Loucy (cell line): ENCODE results near the gene MRPL21.

Experiments
- H2AFZ ChIP-seq: fragments of 200-600 bp; sonication (generic); 2 replicates; pipeline ENCODE4 v1.6.0; 2016; ENCODE audit warnings: antibody characterized with exemption, mild to moderate bottlenecking, low read length, moderate library complexity
- H3F3A ChIP-seq: fragments of 200-600 bp; 2 replicates; pipeline ENCODE4 v1.6.0; 2016; ENCODE audit warnings: antibody characterized with exemption, low read depth, mild to moderate bottlenecking
- H3K27me3 ChIP-seq: fragments of 200-600 bp; sonication (generic); 2 replicates; pipeline ENCODE4 v1.6.1; 2014; ENCODE audit warnings: low read length, mild to moderate bottlenecking; ENCODE audit not compliant: insufficient read depth, poor library complexity, severe bottlenecking
- H3K36me3 ChIP-seq: fragments of 200-600 bp; sonication (generic); 2 replicates; pipeline ENCODE4 v1.6.1; 2016; ENCODE audit warnings: low read length; ENCODE audit not compliant: insufficient read depth
- H3K4me1 ChIP-seq: fragments of 200-600 bp; sonication (generic); 2 replicates; pipeline ENCODE4 v1.5.1; 2014; ENCODE audit warnings: low read length, mild to moderate bottlenecking; ENCODE audit not compliant: insufficient read depth, poor library complexity, severe bottlenecking
- H3K4me2 ChIP-seq: fragments of 200-600 bp; sonication (generic); 2 replicates; pipeline ENCODE4 v1.6.0; 2014; ENCODE audit warnings: antibody characterized with exemption, low read length, low read depth, mild to moderate bottlenecking; ENCODE audit not compliant: poor library complexity, severe bottlenecking
- H3K4me3 ChIP-seq: fragments of 200-600 bp; sonication (generic); 2 replicates; pipeline ENCODE4 v1.5.1; 2014; ENCODE audit warnings: low read length, mild to moderate bottlenecking, mixed read lengths; ENCODE audit not compliant: poor library complexity, severe bottlenecking
- H3K79me2 ChIP-seq: fragments of 200-600 bp; sonication (generic); 2 replicates; pipeline ENCODE4 v1.6.1; 2014; ENCODE audit warnings: low read length; ENCODE audit not compliant: insufficient read depth
- H3K9ac ChIP-seq: fragments of 200-600 bp; sonication (generic); 2 replicates; pipeline ENCODE4 v1.6.0; 2014; ENCODE audit warnings: mild to moderate bottlenecking, low read depth, low read length, moderate library complexity; ENCODE audit not compliant: poor library complexity, severe bottlenecking
- H3K9me2 ChIP-seq: fragments of 200-600 bp; sonication (generic); replicated peaks from 2 replicates; pipeline ENCODE4 v1.6.1; 2016; ENCODE audit warnings: low read depth, low read length, mixed read lengths
- H3K9me3 ChIP-seq: fragments of 200-600 bp; sonication (generic); 2 replicates; pipeline ENCODE4 v1.6.1; 2014; ENCODE audit warnings: mild to moderate bottlenecking, antibody characterized with exemption, low read length, low read depth; ENCODE audit not compliant: insufficient read depth
- H4K20me1 ChIP-seq: fragments of 200-600 bp; sonication (generic); 2 replicates; pipeline ENCODE4 v1.6.0; 2014; ENCODE audit warnings: antibody characterized with exemption, low read length, mild to moderate bottlenecking; ENCODE audit not compliant: insufficient read depth, poor library complexity, severe bottlenecking
- CTCF ChIP-seq: fragments of 200-600 bp; sonication (generic); conservative IDR thresholded peaks from 2 replicates; pipeline ENCODE4 v1.5.1; 2014; ENCODE audit warnings: mild to moderate bottlenecking, antibody characterized with exemption, low read length
- EZH2phosphoT487 ChIP-seq: fragments of 200-600 bp; IDR thresholded peaks from 2 replicates; pipeline ENCODE4 v1.6.1; 2018; ENCODE audit warnings: antibody characterized with exemption, mild to moderate bottlenecking, moderate library complexity, borderline replicate concordance

Gene MRPL21

GRCh38 chr11:68843052-68843561, 60.5 kb downstream of the MRPL21 start:
- no peaks in the 10 kb centered on the region for H3K27me3 ChIP-seq
- no peaks in the 10 kb centered on the region for H3K9me3 ChIP-seq
- H3K4me1 ChIP-seq: peaks cover 30% of the 10 kb centered on the region
- H3K4me2 ChIP-seq: peak overlapping the region; percentile 87
- H2AFZ ChIP-seq: peak overlapping the region; percentile 92
- peak overlapping the region; percentile 79 for H3K9ac ChIP-seq
- peaks cover 27% of the 10 kb centered on the region for H3K79me2 ChIP-seq
- peak overlapping the region; percentile 98 for H3K4me3 ChIP-seq
- H3K36me3 ChIP-seq: no peaks in the 10 kb centered on the region
- H4K20me1 ChIP-seq: peaks cover 7% of the 10 kb centered on the region
- peaks cover 20% of the 10 kb centered on the region for H3F3A ChIP-seq
- TF ChIP-seq CTCF: no peak
- TF ChIP-seq EZH2phosphoT487: no peak
- no peaks in the 10 kb centered on the region for H3K9me2 ChIP-seq

DNA sequence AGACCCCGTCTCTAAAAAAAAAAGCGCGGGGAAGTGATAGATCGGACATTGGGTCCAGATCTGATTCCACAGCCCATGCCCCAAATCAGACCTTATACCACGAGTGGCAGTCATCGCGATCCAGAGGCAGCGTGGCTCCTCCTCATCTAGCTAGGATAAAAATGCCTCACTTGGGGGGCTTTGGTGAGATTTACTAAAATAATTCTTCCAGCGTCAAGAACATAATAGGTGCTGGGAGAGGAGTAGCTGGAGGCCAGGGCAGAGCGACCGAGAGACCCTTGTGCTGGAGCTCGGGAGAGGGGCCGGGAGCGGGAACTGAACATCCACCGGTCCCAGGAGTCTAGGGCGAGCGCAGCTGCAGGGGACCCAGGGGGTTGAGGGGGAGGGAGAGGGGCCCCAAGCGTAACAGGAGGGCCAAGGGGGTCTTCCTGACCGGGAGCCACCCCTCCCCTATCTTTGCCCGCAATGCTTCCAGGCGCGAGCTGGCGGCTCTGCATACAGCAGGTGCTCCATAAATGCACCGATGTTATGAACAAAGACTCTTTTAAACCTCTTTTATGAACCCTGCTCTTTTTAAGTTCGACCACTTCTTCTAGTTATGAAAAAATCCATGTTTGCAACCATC, 61.1 kb downstream of the MRPL21 start:
- Histone ChIP-seq H3F3A (peaks cover 22% of the 10 kb centered on the region), H3K27me3 (no peaks in the 10 kb centered on the region), H3K4me3 (peak overlapping the region; percentile 98), H3K4me2 (peak overlapping the region; percentile 87), H3K79me2 (peaks cover 33% of the 10 kb centered on the region), H3K9me2 (no peaks in the 10 kb centered on the region), H3K9me3 (no peaks in the 10 kb centered on the region), H3K9ac (peak overlapping the region; percentile 79), H2AFZ (peak overlapping the region; percentile 92), H3K4me1 (peaks cover 36% of the 10 kb centered on the region), H4K20me1 (peaks cover 12% of the 10 kb centered on the region), H3K36me3 (no peaks in the 10 kb centered on the region)
- TF ChIP-seq EZH2phosphoT487: no peak
- no peak for TF ChIP-seq CTCF

DNA sequence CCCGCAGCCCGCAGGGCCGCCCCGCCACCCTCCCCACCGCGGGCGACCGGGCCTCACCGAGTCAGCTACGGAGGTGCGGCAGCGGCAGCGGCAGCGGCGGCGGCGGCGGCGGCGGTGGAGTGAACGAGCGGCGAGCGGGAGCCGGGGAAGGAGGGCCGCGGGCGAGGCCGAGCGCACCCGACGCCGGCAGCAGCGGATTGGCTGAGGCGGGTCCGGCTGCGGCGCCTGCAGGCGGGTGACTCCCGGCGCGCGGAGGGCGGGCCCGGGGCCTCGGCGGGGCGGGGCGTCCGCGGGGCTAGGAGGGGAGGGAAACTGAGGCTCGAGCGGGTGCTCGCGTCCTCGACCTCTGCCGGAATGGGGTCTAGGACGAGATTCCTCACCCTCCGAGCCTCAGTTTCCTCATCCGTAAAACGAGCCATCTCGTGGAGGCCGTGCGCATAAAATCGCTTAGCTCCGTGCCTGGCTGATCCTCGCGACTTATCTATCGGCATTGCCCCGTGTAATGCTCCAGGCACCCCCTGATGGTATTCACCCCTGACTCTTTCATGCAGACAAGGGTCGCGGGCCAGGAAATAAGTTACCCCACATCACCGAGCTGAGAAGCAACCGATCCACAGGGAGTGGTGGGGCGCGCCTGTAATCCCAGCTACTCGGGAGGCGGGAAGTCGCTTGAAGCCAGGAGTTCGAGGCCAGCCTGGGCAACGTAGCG, 61.8 kb downstream of the MRPL21 start, which contains the start of gene CPT1A:
CPT1A (minus strand) TSS at position 199 of the 709 bp plus-strand sequence. CDS start 26,442 bp downstream, outside the sequence.
- Histone ChIP-seq H3K9ac (peak within 1 kb of the TSS; percentile 98), H3K79me2 (peaks cover 40% of the 10 kb centered on the region), H3K9me3 (no peaks in the 10 kb centered on the region), H3K4me3 (peak within 1 kb of the TSS; percentile 98), H3K4me2 (peak within 1 kb of the TSS; percentile 96), H3F3A (peaks cover 22% of the 10 kb centered on the region), H3K9me2 (no peaks in the 10 kb centered on the region), H4K20me1 (peaks cover 18% of the 10 kb centered on the region), H3K27me3 (no peaks in the 10 kb centered on the region), H3K4me1 (peaks cover 41% of the 10 kb centered on the region), H2AFZ (peak within 1 kb of the TSS; percentile 92), H3K36me3 (no peaks in the 10 kb centered on the region)
- TF ChIP-seq EZH2phosphoT487 (no peak), CTCF (no peak)
